ENCODE data around the gene ACOT8.
"Not testable (repeated sequence)": the region's sequence is repeated elsewhere in the genome, so short reads cannot be mapped to it uniquely, and the experiment has no call there.

ACOT8 gene

GRCh38 chr20:45816951-45817350 lies 40.2 kb downstream of the ACOT8 start:
- peaks cover 18% of the 10 kb centered on the region for H3K4me1 Mint-ChIP-seq (ENCODE audit: low read depth)
- no peak overlapping the region for H3K27ac Mint-ChIP-seq

DNA sequence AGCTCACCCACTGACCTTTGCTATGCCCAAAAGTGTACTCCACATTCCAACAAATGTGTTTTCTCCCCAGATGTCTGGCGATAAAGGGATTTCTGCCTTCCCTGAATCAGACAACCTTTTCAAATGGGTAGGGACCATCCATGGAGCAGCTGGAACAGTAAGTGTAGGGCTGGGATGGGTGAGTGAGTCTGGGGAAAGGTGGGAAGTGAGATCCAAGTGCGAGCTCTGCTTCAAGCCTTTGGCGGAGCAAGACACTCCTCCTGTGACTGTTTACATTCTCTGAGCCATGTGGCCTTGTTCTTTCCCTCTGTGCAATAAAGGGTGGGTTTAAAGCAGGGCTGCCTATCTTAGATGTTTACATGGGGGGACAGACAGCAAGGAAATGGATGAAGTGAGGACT lies 42.9 kb downstream of the ACOT8 start:
- DNase-seq, result no peak
- Mint-ChIP-seq H3K27me3 (no peaks in the 10 kb centered on the region), H3K4me3 (peak overlapping the region; percentile 3), H3K27ac (no peak overlapping the region), H3K9me3 (no peaks in the 10 kb centered on the region), H3K36me3 (ENCODE audit: low read depth) (peaks cover 80% of the 10 kb centered on the region), H3K4me1 (ENCODE audit: low read depth) (peaks cover 23% of the 10 kb centered on the region)

More at GRCh38 chr20:45816951-45817350, 40.2 kb downstream of the ACOT8 start:
- Mint-ChIP-seq H3K27me3 (peaks cover 8% of the 10 kb centered on the region), H3K4me3 (no peak overlapping the region), H3K36me3 (ENCODE audit: low read depth) (peaks cover 54% of the 10 kb centered on the region), H3K9me3 (no peaks in the 10 kb centered on the region)
- no peak for DNase-seq

GRCh38 chr20:45813489-45813888 lies 43.7 kb downstream of the ACOT8 start:
- DNase-seq, result no peak
- Mint-ChIP-seq H3K9me3 (no peaks in the 10 kb centered on the region), H3K4me3 (peak overlapping the region; percentile 97), H3K27me3 (no peaks in the 10 kb centered on the region), H3K36me3 (ENCODE audit: low read depth) (peaks cover 88% of the 10 kb centered on the region), H3K4me1 (ENCODE audit: low read depth) (peaks cover 23% of the 10 kb centered on the region), H3K27ac (peak overlapping the region; percentile 89)

GRCh38 chr20:45813006-45813340 lies 44.2 kb downstream of the ACOT8 start:
- Mint-ChIP-seq H3K27me3 (no peaks in the 10 kb centered on the region), H3K27ac (peak overlapping the region; percentile 89), H3K36me3 (ENCODE audit: low read depth) (peaks cover 92% of the 10 kb centered on the region), H3K4me3 (peak overlapping the region; percentile 97), H3K9me3 (no peaks in the 10 kb centered on the region), H3K4me1 (ENCODE audit: low read depth) (peaks cover 23% of the 10 kb centered on the region)
- DNase-seq, result no peak

DNA sequence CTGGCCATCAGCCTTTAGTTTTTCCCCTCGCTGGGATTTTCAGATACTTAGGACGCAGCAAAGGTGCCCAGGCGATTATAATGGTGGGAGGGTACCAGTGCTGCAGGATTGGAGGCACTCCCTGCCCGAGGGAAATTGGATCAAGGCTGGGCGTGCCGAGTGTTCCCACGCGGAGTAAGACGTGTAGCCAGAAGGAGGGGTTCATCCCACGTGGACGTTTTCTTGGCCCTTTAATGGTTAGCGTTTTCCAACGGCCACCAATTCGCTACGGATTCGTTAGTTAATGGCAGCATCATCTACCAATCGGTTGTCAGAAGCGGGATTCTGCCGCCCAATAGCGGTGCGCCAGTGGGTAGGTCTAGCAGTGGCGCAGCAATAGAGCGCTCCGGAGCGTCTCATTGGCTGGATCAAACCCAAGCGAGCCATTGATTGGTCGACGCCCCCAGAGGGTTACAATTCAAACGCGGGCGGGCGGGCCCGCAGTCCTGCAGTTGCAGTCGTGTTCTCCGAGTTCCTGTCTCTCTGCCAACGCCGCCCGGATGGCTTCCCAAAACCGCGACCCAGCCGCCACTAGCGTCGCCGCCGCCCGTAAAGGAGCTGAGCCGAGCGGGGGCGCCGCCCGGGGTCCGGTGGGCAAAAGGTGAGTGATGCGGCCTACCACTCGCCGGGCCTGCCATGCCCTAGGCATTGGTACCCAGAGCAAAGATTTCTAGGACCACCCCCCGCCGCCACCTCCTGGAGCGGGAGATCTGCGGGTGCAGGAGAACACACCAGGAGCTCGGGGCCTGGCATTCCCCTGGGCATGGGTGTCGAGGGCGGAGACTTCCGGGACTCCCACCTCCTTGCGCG lies 44.8 kb downstream of the ACOT8 start, which contains the start of gene UBE2C:
Gene UBE2C, plus strand, starts transcription at position 488 of the 849 bp plus-strand sequence. Its CDS starts 52 bp downstream, at position 540.
- peak; percentile 91 for DNase-seq
- peak within 1 kb of the TSS; percentile 97 for H3K4me3 Mint-ChIP-seq
- H3K27me3 Mint-ChIP-seq, result no peaks in the 10 kb centered on the region
- no peaks in the 10 kb centered on the region for H3K9me3 Mint-ChIP-seq
- H3K4me1 Mint-ChIP-seq (ENCODE audit: low read depth), result peaks cover 23% of the 10 kb centered on the region
- peaks cover 93% of the 10 kb centered on the region for H3K36me3 Mint-ChIP-seq (ENCODE audit: low read depth)
- H3K27ac Mint-ChIP-seq, result peak within 1 kb of the TSS; percentile 89

GRCh38 chr20:45810191-45810970 lies 46.8 kb downstream of the ACOT8 start:
- no peaks in the 10 kb centered on the region for H3K27me3 Mint-ChIP-seq
- peaks cover 20% of the 10 kb centered on the region for H3K4me1 Mint-ChIP-seq (ENCODE audit: low read depth)
- peaks cover 94% of the 10 kb centered on the region for H3K36me3 Mint-ChIP-seq (ENCODE audit: low read depth)
- no peak overlapping the region for H3K4me3 Mint-ChIP-seq
- peak overlapping the region; percentile 54 for H3K27ac Mint-ChIP-seq
- H3K9me3 Mint-ChIP-seq, result no peaks in the 10 kb centered on the region
- no peak for DNase-seq

- H3K27me3 Mint-ChIP-seq, result no peaks in the 10 kb centered on the region
- no peak overlapping the region for H3K27ac Mint-ChIP-seq
- no peaks in the 10 kb centered on the region for H3K9me3 Mint-ChIP-seq
- H3K4me1 Mint-ChIP-seq (ENCODE audit: low read depth), result peaks cover 8% of the 10 kb centered on the region
- no peak overlapping the region for H3K4me3 Mint-ChIP-seq
- DNase-seq, result no peak
- H3K36me3 Mint-ChIP-seq (ENCODE audit: low read depth), result peaks cover 79% of the 10 kb centered on the region
Measured at GRCh38 chr20:45801851-45802250, 55.3 kb downstream of the ACOT8 start.

- Mint-ChIP-seq H3K27ac (peak overlapping the region; percentile 71), H3K27me3 (no peaks in the 10 kb centered on the region), H3K4me1 (ENCODE audit: low read depth) (peaks cover 8% of the 10 kb centered on the region), H3K9me3 (no peaks in the 10 kb centered on the region), H3K4me3 (no peak overlapping the region), H3K36me3 (ENCODE audit: low read depth) (peaks cover 76% of the 10 kb centered on the region)
- DNase-seq, result peak; percentile 59
Measured at GRCh38 chr20:45798935-45799642, 58.1 kb downstream of the ACOT8 start.

DNA sequence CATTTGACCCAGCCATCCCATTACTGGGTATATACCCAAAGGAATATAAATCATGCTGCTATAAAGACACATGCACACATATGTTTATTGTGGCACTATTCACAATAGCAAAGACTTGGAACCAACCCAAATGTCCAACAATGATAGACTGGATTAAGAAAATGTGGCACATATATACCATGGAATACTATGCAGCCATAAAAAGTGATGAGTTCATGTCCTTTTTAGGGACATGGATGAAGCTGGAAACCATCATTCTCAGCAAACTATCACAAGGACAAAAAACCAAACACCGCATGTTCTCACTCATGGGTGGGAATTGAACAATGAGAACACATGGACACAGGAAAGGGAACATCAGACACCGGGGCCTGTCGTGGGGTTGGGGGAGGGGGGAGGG lies 59.2 kb downstream of the ACOT8 start:
- not testable (repeated sequence) for H3K9me3 Mint-ChIP-seq, H3K4me3 Mint-ChIP-seq, DNase-seq, H3K27me3 Mint-ChIP-seq, H3K27ac Mint-ChIP-seq
- Mint-ChIP-seq H3K4me1 (ENCODE audit: low read depth) (peaks cover 11% of the 10 kb centered on the region), H3K36me3 (ENCODE audit: low read depth) (peaks cover 71% of the 10 kb centered on the region)

- not testable (repeated sequence) for H3K27me3 Mint-ChIP-seq, H3K27ac Mint-ChIP-seq, H3K4me3 Mint-ChIP-seq, DNase-seq, H3K9me3 Mint-ChIP-seq
- Mint-ChIP-seq H3K36me3 (ENCODE audit: low read depth) (peaks cover 71% of the 10 kb centered on the region), H3K4me1 (ENCODE audit: low read depth) (peaks cover 15% of the 10 kb centered on the region)
Measured at GRCh38 chr20:45797510-45797909, 59.7 kb downstream of the ACOT8 start.

DNA sequence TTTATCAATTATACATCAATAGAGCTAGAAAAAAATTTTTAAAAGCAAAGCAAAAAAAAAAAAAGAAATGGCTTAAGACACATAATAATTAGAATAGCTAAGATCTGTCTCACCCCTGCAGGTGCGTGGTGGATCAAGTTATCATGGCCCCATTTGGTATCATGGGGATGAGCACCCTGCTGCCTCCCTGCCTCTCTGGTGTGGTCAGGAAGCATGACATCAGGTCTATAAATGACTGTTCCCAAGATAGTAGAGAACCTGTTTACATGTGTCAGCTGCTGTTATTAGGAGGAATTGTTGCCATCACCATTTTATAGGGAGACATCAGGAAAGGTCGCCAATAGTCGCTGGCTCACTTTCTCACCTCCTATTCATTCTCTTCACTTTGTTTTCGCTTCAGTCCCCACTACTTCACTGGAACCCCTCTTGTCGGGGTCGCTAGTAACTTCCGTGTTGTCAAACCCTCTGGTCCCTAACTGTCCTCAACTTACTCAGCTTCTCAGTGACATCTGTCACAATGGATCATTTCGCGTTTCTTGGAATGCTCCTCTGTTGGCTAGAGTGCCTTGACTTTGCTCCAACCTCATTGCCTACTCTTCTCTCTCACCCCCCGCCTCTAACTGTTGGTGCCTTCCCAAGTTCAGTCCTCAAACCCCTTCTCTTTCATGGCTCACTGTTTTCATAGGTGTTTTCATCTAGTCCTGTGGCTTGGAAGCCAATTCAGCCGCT lies 60.7 kb downstream of the ACOT8 start:
- Mint-ChIP-seq H3K36me3 (ENCODE audit: low read depth) (peaks cover 65% of the 10 kb centered on the region), H3K27me3 (no peaks in the 10 kb centered on the region), H3K27ac (no peak overlapping the region), H3K9me3 (no peaks in the 10 kb centered on the region), H3K4me3 (no peak overlapping the region), H3K4me1 (ENCODE audit: low read depth) (peaks cover 20% of the 10 kb centered on the region)
- no peak for DNase-seq

DNA sequence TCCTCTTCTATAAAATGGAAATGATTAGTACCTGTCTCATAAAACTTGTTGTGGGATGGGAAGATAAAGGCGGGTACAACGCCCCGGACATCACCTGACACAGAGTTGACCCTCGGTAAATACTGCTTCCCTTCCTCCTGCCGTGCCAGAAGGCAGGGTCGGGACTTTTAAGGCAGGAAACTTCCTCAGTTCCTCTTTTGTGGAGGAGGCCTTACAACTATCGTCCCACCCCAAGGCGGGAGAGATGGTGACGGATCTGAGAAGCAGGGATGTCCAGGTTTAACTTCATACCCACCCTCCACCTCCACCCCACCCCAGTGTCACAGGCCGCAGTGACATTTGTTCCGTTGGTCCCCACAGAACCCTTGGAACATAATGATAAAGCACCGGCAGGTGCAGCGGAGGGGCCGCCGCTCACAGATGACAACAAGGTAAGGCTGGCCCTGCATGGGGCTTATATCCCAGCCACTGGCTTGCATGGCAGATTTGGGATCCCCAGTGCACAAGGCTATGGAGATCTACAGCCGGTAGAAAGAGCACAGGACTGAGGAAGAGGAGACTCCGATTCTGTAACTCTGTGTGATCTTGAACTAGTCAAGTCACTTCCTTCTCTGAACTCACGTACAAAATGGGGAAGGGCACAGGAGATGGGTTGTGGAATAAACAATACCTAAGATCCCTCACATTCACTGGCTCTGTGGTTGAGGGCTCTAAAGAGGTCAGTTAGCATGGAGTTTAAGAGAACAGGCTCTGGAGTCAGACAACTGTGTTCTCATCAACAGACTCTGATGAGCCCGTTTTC lies 64.7 kb downstream of the ACOT8 start:
- H3K4me3 Mint-ChIP-seq, result peak overlapping the region; percentile 83
- no peaks in the 10 kb centered on the region for H3K27me3 Mint-ChIP-seq
- H3K27ac Mint-ChIP-seq, result peak overlapping the region; percentile 96
- no peak for DNase-seq
- H3K36me3 Mint-ChIP-seq (ENCODE audit: low read depth), result peaks cover 46% of the 10 kb centered on the region
- H3K9me3 Mint-ChIP-seq, result no peaks in the 10 kb centered on the region
- H3K4me1 Mint-ChIP-seq (ENCODE audit: low read depth), result peaks cover 23% of the 10 kb centered on the region
